ENCODE data around the gene ZNF48.

DNA sequence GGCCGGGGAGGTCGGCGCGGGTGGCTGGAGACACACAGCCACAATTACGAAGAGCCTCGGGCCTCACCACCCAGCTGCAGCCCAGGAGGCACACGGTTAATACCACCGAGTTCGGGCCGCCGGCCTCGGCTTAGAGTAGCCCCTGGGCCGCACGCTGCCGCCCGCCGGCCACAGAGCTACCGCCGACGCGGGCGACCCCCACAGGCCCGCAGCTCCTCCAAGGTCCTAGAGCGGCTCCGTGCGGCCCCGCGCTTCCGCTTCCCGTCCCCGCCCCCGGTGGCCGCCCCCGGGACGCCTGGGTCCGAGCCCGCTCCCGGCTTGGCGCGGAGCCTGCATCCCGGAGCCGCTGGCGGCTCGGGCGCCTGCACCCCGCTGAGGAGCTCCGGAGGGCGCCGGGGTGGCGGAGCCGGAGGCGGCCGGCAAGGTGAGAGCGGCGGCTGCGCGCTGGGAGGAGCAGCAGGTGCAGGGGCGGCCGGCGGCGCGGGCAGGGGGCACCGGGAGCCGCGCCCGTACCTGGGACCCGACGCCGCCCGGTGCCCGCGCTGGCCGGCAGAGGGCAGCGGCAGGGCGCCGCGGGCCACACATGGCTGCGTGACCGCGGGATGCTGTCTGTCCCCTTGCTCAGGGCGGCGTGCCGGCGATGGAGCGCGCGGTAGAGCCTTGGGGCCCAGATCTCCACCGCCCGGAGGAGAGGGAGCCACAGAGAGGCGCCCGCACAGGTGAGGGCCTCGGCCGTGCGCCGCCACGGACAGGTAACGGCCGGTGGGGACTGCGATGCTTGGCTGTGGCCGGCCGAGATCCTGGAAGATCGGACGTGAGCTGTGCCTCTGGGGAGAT lies at the start of gene ZNF48:
- TF ChIP-seq, protein P1, sequence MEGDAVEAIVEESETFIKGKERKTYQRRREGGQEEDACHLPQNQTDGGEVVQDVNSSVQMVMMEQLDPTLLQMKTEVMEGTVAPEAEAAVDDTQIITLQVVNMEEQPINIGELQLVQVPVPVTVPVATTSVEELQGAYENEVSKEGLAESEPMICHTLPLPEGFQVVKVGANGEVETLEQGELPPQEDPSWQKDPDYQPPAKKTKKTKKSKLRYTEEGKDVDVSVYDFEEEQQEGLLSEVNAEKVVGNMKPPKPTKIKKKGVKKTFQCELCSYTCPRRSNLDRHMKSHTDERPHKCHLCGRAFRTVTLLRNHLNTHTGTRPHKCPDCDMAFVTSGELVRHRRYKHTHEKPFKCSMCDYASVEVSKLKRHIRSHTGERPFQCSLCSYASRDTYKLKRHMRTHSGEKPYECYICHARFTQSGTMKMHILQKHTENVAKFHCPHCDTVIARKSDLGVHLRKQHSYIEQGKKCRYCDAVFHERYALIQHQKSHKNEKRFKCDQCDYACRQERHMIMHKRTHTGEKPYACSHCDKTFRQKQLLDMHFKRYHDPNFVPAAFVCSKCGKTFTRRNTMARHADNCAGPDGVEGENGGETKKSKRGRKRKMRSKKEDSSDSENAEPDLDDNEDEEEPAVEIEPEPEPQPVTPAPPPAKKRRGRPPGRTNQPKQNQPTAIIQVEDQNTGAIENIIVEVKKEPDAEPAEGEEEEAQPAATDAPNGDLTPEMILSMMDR (IDR thresholded peaks at IDR 0.05; ENCODE audit: insufficient read depth, low read length, poor library complexity, severe bottlenecking): no peak
- TF ChIP-seq EZH2phosphoT487 (conservative IDR thresholded peaks at IDR 0.05; ENCODE audit: low read length): no peak
